Measurements from ENCODE around the gene ARHGEF28.
A peak's percentile ranks its signal among the peaks of the same experiment; 100 is the strongest.

ARHGEF28 gene

GRCh38 chr5:73625944-73626811 is at the start of gene ARHGEF28:
Gene ARHGEF28, plus strand, starts transcription at chr5:73626196. Its CDS starts 58,656 bp downstream, at chr5:73684852.
- DNase-seq = peak in 1 of 2 donors; percentile 1

GRCh38 chr5:73582285-73583145 is 43.5 kb upstream of the ARHGEF28 start:
- DNase-seq = no peak

DNA sequence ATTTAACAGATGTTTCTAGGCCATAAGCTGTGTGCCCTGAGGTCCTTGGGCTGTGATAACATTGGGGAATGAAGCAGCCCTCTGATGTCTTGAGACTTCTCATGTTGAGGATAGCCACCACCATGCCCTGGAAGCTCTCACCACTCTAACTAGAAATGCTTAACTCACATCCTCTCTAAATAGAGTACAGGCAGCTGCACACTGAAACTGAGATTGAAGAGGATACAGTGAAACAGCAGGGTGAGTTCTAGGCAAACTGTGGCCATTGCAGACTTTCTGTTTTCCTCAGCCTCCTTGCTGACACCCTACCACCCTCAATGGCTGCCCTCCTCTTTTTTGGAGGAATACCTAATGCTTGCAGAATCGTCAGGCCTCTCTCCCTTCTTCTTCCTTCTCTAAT is 38.1 kb upstream of the ARHGEF28 start:
- DNase-seq = no peak

GRCh38 chr5:73591102-73591695 is 34.8 kb upstream of the ARHGEF28 start:
- peak; percentile 39 to 72 for DNase-seq

- DNase-seq = no peak
Measured at GRCh38 chr5:73591698-73592501, 34.1 kb upstream of the ARHGEF28 start.

- DNase-seq = no peak
Measured at GRCh38 chr5:73592551-73592950, 33.4 kb upstream of the ARHGEF28 start.

GRCh38 chr5:73596705-73597328 is 29.2 kb upstream of the ARHGEF28 start:
- peak in 1 of 2 donors; percentile 4 for DNase-seq

DNA sequence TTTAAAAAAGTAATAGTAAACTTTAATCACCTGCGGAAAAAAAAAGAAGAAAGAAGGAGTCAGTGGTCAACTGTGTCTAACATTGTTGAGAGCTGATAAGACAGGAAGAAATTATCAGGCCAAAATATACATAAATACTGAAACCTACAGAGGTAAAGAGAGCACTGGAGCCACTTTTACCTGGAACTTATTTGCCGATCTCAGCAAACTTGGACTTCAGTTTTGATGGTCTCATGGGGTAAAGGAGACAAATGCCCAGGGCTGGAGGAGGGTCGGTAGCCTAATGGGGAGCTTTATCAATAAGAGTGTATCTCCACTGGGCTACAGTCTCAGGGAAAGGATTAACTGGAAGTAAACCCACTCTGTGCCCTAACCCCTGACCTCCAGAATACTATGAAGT is 26.6 kb upstream of the ARHGEF28 start:
- DNase-seq = no peak

GRCh38 chr5:73603998-73604397 is 22.0 kb upstream of the ARHGEF28 start:
- DNase-seq = no peak

GRCh38 chr5:73605223-73606087 is 20.5 kb upstream of the ARHGEF28 start:
- DNase-seq = no peak

- no peak for DNase-seq
Measured at GRCh38 chr5:73606206-73606753, 19.7 kb upstream of the ARHGEF28 start.

- no peak for DNase-seq
Measured at GRCh38 chr5:73607228-73607627, 18.8 kb upstream of the ARHGEF28 start.

DNA sequence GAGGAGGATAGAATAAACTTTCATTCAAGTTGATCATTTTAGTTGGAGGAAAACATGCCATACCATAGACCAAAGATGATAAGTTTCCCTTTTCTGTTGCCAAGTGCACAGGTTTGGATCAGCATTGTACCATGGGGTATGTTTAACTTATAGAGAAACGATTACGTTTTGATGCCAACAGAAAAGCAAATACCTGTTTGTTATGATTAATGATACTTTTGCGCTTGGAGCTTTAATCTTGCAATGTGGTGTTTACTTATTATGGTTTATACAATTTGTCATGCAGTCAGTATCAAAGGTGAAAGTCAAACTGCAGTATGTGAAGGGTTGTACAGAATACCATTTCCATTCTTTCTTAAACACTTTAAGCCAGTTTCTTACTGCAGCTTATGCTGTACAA is 13.2 kb upstream of the ARHGEF28 start:
- no peak for DNase-seq

- DNase-seq = no peak
Measured at GRCh38 chr5:73615085-73615484, 10.9 kb upstream of the ARHGEF28 start.

- no peak for DNase-seq
Measured at GRCh38 chr5:73615947-73616346, 10.0 kb upstream of the ARHGEF28 start.

- DNase-seq = no peak
Measured at GRCh38 chr5:73617510-73618279, 8.3 kb upstream of the ARHGEF28 start.

GRCh38 chr5:73619606-73620333 is 6.2 kb upstream of the ARHGEF28 start:
- DNase-seq = no peak

DNA sequence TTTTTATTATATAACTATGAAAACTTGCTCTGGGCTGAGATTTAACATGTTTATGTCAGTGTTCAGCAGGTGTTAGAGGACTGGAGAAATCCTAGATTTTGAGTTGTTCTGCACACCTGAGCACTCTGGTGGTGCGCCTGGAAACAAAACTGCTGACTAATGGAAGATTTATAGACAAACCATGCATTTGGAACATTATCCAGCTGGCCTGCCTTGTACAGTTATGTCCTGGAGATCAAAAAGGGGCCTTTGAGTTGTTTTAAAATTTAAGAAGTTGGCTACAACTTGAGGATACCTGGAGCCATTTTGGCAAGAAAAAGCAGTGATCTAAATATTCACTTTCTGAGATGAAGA is 5.7 kb upstream of the ARHGEF28 start:
- DNase-seq = no peak

- DNase-seq = no peak
Measured at GRCh38 chr5:73623060-73623459, 2.9 kb upstream of the ARHGEF28 start.
